Activated CD4-positive, alpha-beta T cell treated with anti-CD3 and anti-CD28 coated beads, Interleukin-2, amount 10 ng/mL, durations not matched to agents 7 days and 5 days (primary cell): ENCODE data around the gene LPA. TPM values are rescaled to one million over a fixed set of nuclear protein-coding genes. Genes with fewer than 3 reads are reported as not detected.

Experiments
- CTCF ChIA-PET: fragments of 350-600 bp; sonication (Branson Sonifier 250); formaldehyde crosslinking; loops from one replicate; lab custom pipeline; 2021; ENCODE audit warnings: antibody characterized with exemption; lab: Charles Lee
- POLR2A ChIA-PET: fragments of 350-600 bp; sonication (Branson Sonifier 250); formaldehyde crosslinking; loops from one replicate; lab custom pipeline; 2021; ENCODE audit warnings: antibody characterized with exemption; lab: Charles Lee
- DNase-seq: peaks from one replicate; pipeline ENCODE4 v3.0.0-alpha.2; 2020
- H3K27ac Mint-ChIP-seq: one replicate; pipeline ENCODE4 v1.8.0; 2021; ENCODE audit warnings: mild to moderate bottlenecking, moderate library complexity, mixed read lengths
- H3K27me3 Mint-ChIP-seq: one replicate; pipeline ENCODE4 v1.8.0; 2021; ENCODE audit warnings: mixed read lengths
- H3K36me3 Mint-ChIP-seq: one replicate; pipeline ENCODE4 v1.8.0; 2021; ENCODE audit warnings: low read depth, mixed read lengths
- H3K4me1 Mint-ChIP-seq: one replicate; pipeline ENCODE4 v1.8.0; 2021; ENCODE audit warnings: mixed read lengths
- H3K4me3 Mint-ChIP-seq: one replicate; pipeline ENCODE4 v1.8.0; 2021; ENCODE audit warnings: mild to moderate bottlenecking, moderate library complexity, mixed read lengths
- H3K9me3 Mint-ChIP-seq: one replicate; pipeline ENCODE4 v1.8.0; 2021; ENCODE audit warnings: mixed read lengths
- total RNA-seq, 2 experiments: library from RNA; stranded (reverse); gene quantifications; one replicate each; pipeline ENCODE4 v1.2.3, GENCODE V29; 2021

The LPA gene
- total RNA-seq, 2 experiments from 2014 or later, result not detected

GRCh38 chr6:160489091-160489490 lies 175.0 kb downstream of the LPA start:
- Mint-ChIP-seq H3K27me3 (peaks cover 11% of the 10 kb centered on the region), H3K27ac (no peak overlapping the region), H3K4me3 (no peak overlapping the region), H3K9me3 (no peaks in the 10 kb centered on the region), H3K4me1 (no peaks in the 10 kb centered on the region), H3K36me3 (peaks cover 2% of the 10 kb centered on the region)
- POLR2A ChIA-PET, result no interaction called here
- CTCF ChIA-PET, result no interaction called here
- no peak for DNase-seq

GRCh38 chr6:160487116-160487515 lies 177.0 kb downstream of the LPA start:
- peaks cover 9% of the 10 kb centered on the region for H3K9me3 Mint-ChIP-seq
- no peak overlapping the region for H3K27ac Mint-ChIP-seq
- peaks cover 11% of the 10 kb centered on the region for H3K36me3 Mint-ChIP-seq
- CTCF ChIA-PET, result no interaction called here
- DNase-seq, result no peak
- peaks cover 11% of the 10 kb centered on the region for H3K27me3 Mint-ChIP-seq
- POLR2A ChIA-PET, result no interaction called here
- no peak overlapping the region for H3K4me3 Mint-ChIP-seq
- H3K4me1 Mint-ChIP-seq, result no peaks in the 10 kb centered on the region

Other genes starting within 250 kb of the LPA start
- under 1 TPM in 1 of 2 experiments, not detected in 1; 0.32 TPM for gene PLG, start 38.0 kb upstream of the LPA start, total RNA-seq